Activated CD4-positive, alpha-beta T cell treated with anti-CD3 and anti-CD28 coated beads, Interleukin-2, amount 10 ng/mL, durations not matched to agents 24 days and 14 days (primary cell): ENCODE measurements around the gene DAGLA. TPM values are rescaled to one million over a fixed set of nuclear protein-coding genes. Genes with fewer than 3 reads are reported as not detected.

Experiments
- DNase-seq: peaks from one replicate; pipeline ENCODE4 v3.0.0; 2022
- H3K27ac Mint-ChIP-seq: one replicate; pipeline ENCODE4 v1.8.0; 2022; ENCODE audit warnings: mild to moderate bottlenecking, mixed read lengths
- H3K27me3 Mint-ChIP-seq: one replicate; pipeline ENCODE4 v1.8.0; 2022; ENCODE audit warnings: mixed read lengths
- H3K36me3 Mint-ChIP-seq: one replicate; pipeline ENCODE4 v1.8.0; 2022; ENCODE audit warnings: low read depth, mild to moderate bottlenecking, mixed read lengths
- H3K4me1 Mint-ChIP-seq: one replicate; pipeline ENCODE4 v1.8.0; 2021; ENCODE audit warnings: mixed read lengths
- H3K4me3 Mint-ChIP-seq: one replicate; pipeline ENCODE4 v1.8.0; 2022; ENCODE audit warnings: mild to moderate bottlenecking, moderate library complexity, mixed read lengths
- H3K9me3 Mint-ChIP-seq: one replicate; pipeline ENCODE4 v1.8.0; 2021; ENCODE audit warnings: mixed read lengths
- intact Hi-C: fragments of 100-400 bp; cut with micrococcal nuclease; formaldehyde crosslinking; loops from one replicate; pipeline ENCODE4 v1.15.1; 2023
- total RNA-seq: library from RNA; stranded (reverse); gene quantifications from 2 replicates; pipeline ENCODE4 v1.2.3, GENCODE V29; 2022

Gene DAGLA
- total RNA-seq, 1 donor from 2014 or later, result 0.14 TPM

DNA sequence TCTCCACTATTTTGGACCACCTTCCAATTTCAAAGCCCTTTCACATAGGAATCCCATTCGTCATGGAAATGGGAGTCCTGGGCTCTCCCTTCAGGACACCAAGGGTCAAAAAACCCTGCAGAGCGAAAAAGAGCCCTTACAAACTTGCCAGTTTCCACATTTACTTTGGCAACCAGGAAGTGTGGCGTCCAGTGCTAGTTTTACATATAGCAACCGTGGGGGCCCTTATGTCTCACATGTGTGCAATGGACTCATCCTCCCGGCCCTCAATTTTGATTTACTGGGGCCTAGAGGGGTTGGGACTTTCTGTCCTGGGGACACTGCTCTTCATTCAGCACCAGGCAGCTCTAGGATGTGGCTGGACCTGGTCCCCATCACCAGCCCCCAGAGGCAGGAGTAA lies 33.7 kb downstream of the DAGLA start:
- H3K4me3 Mint-ChIP-seq, result no peak overlapping the region
- no peaks in the 10 kb centered on the region for H3K36me3 Mint-ChIP-seq
- H3K4me1 Mint-ChIP-seq, result no peaks in the 10 kb centered on the region
- H3K9me3 Mint-ChIP-seq, result no peaks in the 10 kb centered on the region
- H3K27me3 Mint-ChIP-seq, result peaks cover 3% of the 10 kb centered on the region
- DNase-seq, result no peak
- intact Hi-C loops, result no loop called here
- H3K27ac Mint-ChIP-seq, result no peak overlapping the region

DNA sequence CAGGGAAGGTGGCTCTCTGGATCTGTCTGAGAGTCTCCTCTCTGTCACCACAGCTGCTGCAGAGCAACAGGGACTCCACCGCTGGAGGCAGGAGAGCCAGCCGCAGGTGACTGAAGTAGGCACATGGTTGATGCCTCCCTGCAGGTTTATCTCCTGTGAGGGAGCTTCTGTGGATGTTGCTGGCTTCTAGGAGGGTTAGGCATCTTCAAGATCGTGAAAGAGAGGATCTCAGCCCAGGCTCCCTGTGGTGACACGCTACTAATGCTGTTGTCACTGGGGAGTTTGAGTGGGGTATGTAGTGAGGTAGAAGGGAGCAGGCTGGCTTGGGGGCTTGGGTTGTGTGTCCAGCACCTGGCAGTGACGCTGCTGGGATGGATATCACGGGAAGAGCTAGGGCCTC lies 34.1 kb downstream of the DAGLA start:
- Mint-ChIP-seq H3K4me3 (no peak overlapping the region), H3K4me1 (no peaks in the 10 kb centered on the region), H3K36me3 (no peaks in the 10 kb centered on the region), H3K27me3 (peaks cover 3% of the 10 kb centered on the region), H3K27ac (no peak overlapping the region), H3K9me3 (no peaks in the 10 kb centered on the region)
- intact Hi-C loops, result no loop called here
- no peak for DNase-seq

DNA sequence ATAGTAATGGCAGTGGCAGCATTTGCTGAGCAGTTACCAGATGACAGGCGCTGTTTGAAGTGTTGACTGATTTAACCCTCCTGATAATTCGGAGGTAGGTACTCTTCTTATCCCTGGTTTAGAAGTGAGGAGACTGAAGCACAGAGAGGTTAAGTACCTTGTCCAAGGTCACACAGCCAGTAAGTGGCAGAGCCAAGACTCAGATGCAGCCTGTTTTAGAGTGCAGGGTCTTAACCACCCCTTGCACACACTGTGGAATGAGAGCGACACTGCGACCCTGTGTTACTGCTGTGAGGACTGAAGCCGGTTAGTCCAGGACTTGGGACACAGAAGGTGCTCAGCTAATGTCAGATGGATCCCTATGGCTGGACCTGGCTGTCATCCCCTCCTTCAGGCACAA lies 34.7 kb downstream of the DAGLA start:
- Mint-ChIP-seq H3K4me1 (no peaks in the 10 kb centered on the region), H3K27me3 (peaks cover 3% of the 10 kb centered on the region), H3K36me3 (no peaks in the 10 kb centered on the region), H3K27ac (no peak overlapping the region), H3K9me3 (no peaks in the 10 kb centered on the region), H3K4me3 (no peak overlapping the region)
- no peak for DNase-seq
- intact Hi-C loops, result no loop called here

DNA sequence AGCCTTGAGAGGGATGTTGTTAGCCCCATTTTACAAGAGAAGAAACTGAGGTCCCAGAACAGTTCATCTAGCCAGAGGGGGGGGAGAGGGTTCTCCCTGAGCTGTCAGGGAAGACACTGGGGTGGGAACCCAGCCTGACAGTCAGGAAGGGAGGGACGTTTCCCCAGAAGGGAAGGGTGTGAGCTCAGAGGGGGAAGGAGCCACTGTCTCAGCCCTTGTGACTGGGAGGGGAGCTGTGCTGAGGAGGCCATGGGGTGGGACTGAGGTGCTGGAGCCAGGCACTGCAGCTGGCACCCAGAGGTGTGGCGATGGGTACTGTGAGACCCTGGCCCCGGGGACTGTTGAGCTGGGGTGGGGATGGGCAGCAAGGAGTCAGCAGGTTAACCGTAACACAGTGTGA lies 35.7 kb downstream of the DAGLA start:
- Mint-ChIP-seq H3K27ac (no peak overlapping the region), H3K27me3 (peaks cover 3% of the 10 kb centered on the region), H3K36me3 (no peaks in the 10 kb centered on the region), H3K9me3 (no peaks in the 10 kb centered on the region), H3K4me3 (no peak overlapping the region), H3K4me1 (no peaks in the 10 kb centered on the region)
- DNase-seq, result no peak
- intact Hi-C loops, result no loop called here

DNA sequence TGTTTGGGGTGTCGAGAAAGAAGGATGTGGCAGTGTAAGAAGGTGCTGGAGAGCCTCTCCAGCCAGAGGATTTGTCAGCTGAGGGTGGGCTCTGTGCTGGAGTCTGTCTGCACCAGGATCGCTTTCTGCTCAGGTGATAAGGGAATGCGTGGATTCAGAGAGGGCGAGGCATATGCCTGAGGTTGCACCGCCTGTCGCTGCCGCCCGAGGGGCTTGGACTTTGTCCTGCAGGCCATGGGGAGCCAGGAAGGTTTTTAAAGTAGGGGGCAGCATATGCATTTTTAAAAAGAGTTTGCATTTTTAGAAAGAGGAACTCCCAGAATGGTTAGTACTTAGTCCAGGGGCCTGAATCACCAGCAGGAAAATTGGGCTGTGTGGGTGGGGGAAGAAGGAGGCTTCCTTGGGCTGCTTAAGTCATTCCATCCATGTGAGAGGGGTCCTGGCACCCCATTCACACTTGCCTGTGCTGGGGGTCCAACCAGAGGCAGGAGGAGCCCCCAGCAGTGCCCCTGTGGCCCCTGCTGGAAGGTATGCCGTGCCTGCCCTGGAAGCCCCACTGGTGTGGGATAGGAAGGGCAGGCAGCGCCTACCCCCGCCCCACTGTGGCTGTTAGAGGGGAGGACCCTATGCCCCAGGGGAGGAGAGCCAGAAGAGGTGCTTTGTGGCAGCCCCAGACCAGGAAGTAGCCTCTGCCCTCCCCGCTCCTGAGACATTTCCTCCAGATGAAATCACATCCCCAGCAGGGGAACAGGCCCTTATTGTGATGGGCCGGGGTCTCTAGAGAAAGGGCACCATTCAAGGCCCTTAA lies 36.5 kb downstream of the DAGLA start:
- no peak overlapping the region for H3K27ac Mint-ChIP-seq

DNA sequence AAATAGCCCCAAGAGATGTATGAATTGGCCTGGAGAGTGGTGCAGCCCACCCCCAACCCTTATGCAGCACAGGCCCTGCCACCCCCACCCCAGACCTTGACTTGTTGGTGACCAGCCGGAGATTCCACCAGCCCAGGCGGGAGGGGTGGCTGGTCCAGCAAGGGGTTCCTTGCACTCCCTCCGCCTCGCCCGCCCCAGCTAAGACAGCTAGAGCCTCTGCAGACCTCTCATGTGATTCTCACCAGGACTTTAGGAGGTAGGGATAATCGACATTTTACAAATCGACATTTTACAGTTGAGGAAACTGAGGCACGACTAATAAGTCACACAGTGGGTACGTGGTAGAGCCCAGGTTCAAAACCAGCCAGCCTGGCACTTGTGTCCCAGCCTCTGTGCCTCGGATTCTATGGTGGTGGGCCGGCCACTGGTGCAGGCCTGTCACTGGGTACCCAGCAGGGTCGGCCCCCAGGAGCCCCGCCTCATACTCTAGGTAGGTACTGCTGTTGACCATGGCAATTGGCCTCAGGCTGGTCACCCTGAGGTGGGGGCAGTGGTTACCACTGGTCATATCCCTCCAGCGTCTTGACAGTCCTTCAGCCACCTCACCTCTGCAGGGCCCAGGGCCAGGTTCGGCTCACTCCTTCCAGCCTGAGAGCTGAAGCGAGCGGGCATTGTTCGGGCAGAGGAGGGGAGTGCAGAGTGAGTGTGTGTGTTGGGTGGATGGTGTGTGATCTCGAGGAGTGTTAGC lies 37.3 kb downstream of the DAGLA start:
- Mint-ChIP-seq H3K4me3 (no peak overlapping the region), H3K9me3 (no peaks in the 10 kb centered on the region), H3K36me3 (no peaks in the 10 kb centered on the region), H3K27ac (no peak overlapping the region), H3K27me3 (peaks cover 3% of the 10 kb centered on the region), H3K4me1 (no peaks in the 10 kb centered on the region)
- DNase-seq, result no peak
- intact Hi-C loops, result no loop called here

More for the DNA sequence above, 36.5 kb downstream of the DAGLA start:
- Mint-ChIP-seq H3K4me1 (no peaks in the 10 kb centered on the region), H3K4me3 (no peak overlapping the region), H3K9me3 (no peaks in the 10 kb centered on the region), H3K36me3 (no peaks in the 10 kb centered on the region), H3K27me3 (peaks cover 3% of the 10 kb centered on the region)
- DNase-seq, result no peak
- intact Hi-C loops, result no loop called here

DNA sequence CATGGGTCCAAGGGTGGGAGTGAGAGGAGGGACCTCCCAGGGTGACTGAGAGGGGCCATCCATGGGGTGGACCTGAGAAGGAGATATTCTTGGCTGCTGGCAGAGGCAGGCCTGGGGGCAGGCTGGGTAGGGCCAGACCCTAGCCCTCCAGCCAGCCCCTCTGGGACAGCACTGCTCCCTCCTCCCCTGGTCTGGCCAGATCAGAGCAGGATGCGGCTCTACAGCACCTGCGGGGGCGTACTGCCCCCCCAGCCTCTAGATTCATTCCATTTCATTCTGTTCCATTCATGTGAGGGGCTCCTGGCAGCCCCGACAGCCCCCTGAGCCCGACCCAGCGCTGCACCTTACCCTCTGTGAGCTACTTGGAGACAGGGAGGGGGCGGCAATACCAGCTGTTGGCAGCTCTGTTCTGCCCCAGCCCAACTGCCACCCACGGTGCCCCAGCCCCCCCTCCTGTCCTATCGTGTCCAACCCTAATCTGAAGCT lies 37.9 kb downstream of the DAGLA start:
- DNase-seq, result no peak
- H3K9me3 Mint-ChIP-seq, result no peaks in the 10 kb centered on the region

DNA sequence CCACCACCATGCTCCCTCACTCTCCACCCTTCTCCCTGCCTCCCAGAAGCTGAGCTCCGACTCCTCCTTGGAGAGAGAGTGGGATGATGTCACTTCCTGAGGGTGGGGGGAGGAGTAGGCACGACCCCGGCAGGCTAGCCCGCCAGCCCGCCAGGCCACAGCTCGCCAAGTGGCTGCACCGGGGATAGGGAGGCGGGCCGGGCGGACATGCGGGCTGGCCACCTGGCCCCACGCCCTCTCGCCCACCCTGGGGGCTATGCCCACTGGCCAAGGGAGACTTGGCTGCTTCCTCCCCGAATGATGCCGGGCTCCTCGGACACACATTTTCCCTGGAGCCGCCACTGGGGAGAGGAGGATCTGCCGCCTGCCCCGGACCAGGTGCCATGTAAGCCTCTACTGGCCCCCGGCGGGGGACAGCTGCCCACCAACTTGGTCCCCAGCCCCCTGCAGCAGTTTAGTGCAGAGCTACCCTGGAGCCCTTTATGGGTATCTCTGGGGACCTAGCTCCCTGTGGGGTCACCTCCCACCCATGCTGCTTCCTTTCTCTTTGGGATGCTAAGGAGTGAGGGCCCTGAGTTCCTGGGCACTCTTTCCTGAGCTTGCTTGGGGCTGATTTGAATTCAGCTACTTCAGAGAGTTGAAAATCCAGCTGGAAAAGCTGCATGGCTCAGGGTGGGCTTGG lies 38.6 kb downstream of the DAGLA start:
- Mint-ChIP-seq H3K36me3 (no peaks in the 10 kb centered on the region), H3K9me3 (no peaks in the 10 kb centered on the region), H3K27me3 (peaks cover 3% of the 10 kb centered on the region), H3K4me1 (no peaks in the 10 kb centered on the region), H3K27ac (no peak overlapping the region), H3K4me3 (no peak overlapping the region)
- no peak for DNase-seq
- intact Hi-C loops, result no loop called here

More for the DNA sequence above, 37.9 kb downstream of the DAGLA start:
- Mint-ChIP-seq H3K27me3 (peaks cover 3% of the 10 kb centered on the region), H3K4me1 (no peaks in the 10 kb centered on the region), H3K27ac (no peak overlapping the region), H3K36me3 (no peaks in the 10 kb centered on the region), H3K4me3 (no peak overlapping the region)
- intact Hi-C loops, result no loop called here

DNA sequence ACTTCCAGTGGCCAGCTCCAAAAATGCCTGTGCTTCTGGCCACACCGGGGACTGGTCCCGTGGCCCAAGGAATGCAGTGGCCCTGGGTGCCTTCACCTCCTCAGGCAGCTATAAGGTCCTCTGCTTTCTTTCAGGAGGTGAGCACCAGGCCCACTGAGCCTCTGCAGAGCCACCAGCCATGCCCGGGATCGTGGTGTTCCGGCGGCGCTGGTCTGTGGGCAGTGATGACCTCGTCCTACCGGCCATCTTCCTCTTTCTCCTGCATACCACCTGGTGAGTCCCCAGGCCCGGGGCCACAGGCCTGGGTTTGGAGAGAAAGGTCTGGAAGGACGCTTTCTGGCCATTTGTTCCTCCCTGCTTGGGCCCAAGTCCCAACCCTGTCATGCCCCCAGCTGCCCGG lies 39.8 kb downstream of the DAGLA start:
- Mint-ChIP-seq H3K27me3 (peaks cover 1% of the 10 kb centered on the region), H3K36me3 (no peaks in the 10 kb centered on the region), H3K9me3 (no peaks in the 10 kb centered on the region), H3K4me1 (no peaks in the 10 kb centered on the region), H3K4me3 (no peak overlapping the region), H3K27ac (no peak overlapping the region)
- DNase-seq, result no peak
- intact Hi-C loops, result no loop called here

DNA sequence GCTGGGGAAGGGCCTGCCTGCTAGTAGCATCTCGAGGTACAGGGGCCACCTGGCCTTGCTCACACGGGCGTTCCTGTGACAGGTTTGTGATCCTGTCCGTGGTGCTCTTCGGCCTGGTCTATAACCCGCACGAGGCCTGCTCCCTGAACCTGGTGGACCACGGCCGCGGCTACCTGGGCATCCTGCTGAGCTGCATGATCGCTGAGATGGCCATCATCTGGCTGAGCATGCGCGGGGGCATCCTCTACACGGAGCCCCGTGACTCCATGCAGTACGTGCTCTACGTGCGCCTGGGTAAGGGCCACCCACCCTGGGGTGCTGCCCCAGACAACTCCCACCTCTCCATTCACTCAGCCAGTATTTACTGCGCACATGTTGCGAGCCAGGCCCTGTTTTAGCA lies 40.4 kb downstream of the DAGLA start:
- Mint-ChIP-seq H3K9me3 (no peaks in the 10 kb centered on the region), H3K4me1 (no peaks in the 10 kb centered on the region), H3K36me3 (no peaks in the 10 kb centered on the region), H3K27me3 (no peaks in the 10 kb centered on the region), H3K4me3 (no peak overlapping the region), H3K27ac (no peak overlapping the region)
- no peak for DNase-seq
- intact Hi-C loops, result no loop called here

DNA sequence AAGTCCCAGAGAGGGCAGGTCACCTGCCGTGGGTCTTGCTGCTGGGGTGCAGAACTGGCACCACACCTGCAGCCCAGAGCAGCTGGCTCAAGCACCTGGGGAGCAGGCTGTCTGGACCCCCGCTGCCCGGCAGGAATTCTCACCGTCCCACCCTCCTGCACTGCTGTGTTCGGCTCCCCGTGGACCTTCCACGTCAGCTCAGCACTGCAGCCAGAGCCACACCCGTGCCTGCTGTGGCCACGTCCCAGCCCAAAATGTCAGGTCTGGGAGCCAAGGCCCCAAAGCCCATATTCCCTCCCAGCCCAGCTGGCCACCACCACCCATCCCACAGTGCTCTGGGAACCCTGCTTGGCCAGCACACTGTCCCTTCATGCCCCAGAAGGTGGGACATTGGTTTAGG lies 44.2 kb downstream of the DAGLA start:
- Mint-ChIP-seq H3K27ac (no peak overlapping the region), H3K4me3 (no peak overlapping the region), H3K27me3 (no peaks in the 10 kb centered on the region), H3K4me1 (no peaks in the 10 kb centered on the region), H3K36me3 (no peaks in the 10 kb centered on the region), H3K9me3 (no peaks in the 10 kb centered on the region)
- no peak for DNase-seq
- intact Hi-C loops, result no loop called here

DNA sequence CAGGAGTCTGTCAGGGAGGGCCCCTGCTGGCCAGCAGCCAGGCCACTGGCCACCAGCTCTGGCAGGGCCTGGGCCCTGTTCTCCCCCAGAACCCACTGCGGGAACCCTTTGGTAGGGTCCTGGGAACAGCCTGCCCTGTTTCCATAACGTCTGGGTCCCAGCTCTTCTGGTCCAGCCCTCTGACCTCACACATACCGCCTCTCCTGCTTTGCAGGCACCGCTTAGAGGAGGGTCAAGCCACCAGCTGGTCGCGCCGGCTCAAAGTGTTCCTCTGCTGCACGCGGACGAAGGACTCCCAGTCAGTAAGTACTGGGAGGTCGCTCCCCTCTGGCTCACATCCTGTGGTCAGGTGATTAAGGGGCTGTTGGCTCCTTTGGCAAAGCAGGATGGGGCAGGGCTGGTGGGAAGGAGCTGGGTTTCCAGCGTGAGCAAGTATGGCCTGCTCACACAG lies 45.6 kb downstream of the DAGLA start:
- DNase-seq, result no peak
- H3K27me3 Mint-ChIP-seq, result no peaks in the 10 kb centered on the region
- no peak overlapping the region for H3K4me3 Mint-ChIP-seq
- H3K36me3 Mint-ChIP-seq, result no peaks in the 10 kb centered on the region
- H3K27ac Mint-ChIP-seq, result no peak overlapping the region
- intact Hi-C loops, result no loop called here
- H3K4me1 Mint-ChIP-seq, result no peaks in the 10 kb centered on the region
- H3K9me3 Mint-ChIP-seq, result no peaks in the 10 kb centered on the region

DNA sequence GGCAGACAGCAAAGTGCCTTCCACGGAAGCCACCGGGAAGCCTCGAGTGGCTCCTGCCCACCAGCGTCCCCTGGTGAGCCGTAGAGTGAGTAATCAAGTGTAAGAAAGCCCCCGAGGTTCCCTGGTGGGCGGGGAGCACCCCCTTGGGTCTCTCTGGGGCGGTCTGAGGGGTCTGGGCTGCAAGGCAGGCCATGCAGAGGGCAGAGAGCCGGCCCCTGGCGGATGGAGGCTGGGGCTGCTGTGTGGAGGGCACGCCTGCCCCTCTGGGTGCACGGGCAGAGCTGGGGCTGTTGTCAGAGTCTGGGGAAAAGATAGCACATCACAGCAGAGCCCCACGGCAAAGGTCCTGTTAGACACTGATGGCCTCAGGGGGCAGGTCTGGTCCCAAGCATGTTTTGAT lies 46.6 kb downstream of the DAGLA start:
- Mint-ChIP-seq H3K36me3 (no peaks in the 10 kb centered on the region), H3K27me3 (no peaks in the 10 kb centered on the region), H3K9me3 (no peaks in the 10 kb centered on the region), H3K27ac (no peak overlapping the region), H3K4me3 (no peak overlapping the region), H3K4me1 (no peaks in the 10 kb centered on the region)
- intact Hi-C loops, result no loop called here
- DNase-seq, result no peak

DNA sequence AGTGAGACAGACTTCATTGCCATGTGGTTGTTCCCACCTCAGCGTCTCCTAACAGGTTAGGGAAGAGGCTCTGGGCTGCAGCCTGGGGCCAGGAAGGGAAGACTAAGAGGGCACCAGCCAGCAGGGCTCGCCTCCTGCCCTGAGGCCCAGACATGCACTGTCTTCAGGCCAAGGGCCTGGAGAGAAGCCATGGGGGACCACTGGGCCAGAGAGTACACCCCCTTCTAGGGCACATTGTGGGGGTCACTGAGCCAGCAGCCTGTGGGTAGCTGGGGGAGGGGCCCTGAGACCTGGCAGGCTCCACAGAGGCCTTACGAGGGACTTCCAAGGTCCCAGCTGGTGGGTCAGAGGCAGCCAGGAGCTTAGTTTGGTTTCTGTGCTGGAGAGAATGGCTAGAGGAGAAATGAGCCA lies 47.2 kb downstream of the DAGLA start:
- Mint-ChIP-seq H3K9me3 (no peaks in the 10 kb centered on the region), H3K4me1 (no peaks in the 10 kb centered on the region), H3K27ac (no peak overlapping the region), H3K36me3 (no peaks in the 10 kb centered on the region), H3K4me3 (no peak overlapping the region), H3K27me3 (no peaks in the 10 kb centered on the region)
- DNase-seq, result no peak
- intact Hi-C loops, result no loop called here
